ENCODE data around the gene TCP11L2.
"Not testable (repeated sequence)": the region's sequence is repeated elsewhere in the genome, so short reads cannot be mapped to it uniquely, and the experiment has no call there.

Gene TCP11L2

GRCh38 chr12:106308121-106308520 lies 5.6 kb downstream of the TCP11L2 start:
- no peak for DNase-seq

GRCh38 chr12:106308611-106309010 lies 6.1 kb downstream of the TCP11L2 start:
- no peak for DNase-seq

DNA sequence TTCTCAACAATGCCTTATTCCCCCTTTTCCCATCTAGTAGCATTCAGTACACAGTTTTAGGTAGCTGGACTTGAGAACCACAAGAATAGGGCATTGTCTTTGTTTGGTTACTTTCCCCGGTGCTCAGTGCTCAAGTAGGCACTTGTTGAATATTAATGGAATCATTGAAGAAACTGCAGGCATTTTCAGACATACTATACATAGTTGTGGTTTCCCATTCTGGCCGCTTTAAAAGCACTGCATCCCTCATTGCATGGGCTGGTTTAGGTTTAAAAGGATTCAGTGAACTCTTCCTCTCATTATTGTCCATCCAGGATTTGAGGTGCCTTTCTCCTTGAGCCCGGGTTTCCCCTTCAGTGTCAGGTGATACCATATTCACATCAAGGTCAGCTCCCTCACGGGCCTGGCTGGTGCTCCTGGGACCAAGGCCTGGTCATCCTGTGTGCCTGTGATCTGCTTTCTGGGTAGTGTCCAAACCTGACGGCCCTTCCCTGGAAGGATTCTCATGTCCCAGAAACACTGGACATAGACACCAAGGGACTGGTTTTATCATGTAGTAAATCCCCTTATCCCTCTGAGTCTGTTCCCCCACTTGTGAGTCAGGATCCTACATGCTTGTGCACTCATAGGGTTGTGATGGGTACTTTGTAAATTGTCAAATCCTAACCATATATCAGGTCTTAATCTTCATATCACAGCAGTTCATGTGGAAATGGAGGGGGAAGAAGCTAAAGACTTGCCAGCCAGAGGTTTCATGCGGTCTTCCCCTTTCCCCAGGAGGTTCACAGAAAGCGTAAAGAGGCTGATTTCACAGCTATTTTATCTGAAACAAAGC lies 7.4 kb downstream of the TCP11L2 start:
- no peak for DNase-seq

- no peak for DNase-seq
These were observed 8.2 kb downstream of the TCP11L2 start for GRCh38 chr12:106310687-106311086.

GRCh38 chr12:106311139-106311538 lies 8.6 kb downstream of the TCP11L2 start:
- no peak for DNase-seq

DNA sequence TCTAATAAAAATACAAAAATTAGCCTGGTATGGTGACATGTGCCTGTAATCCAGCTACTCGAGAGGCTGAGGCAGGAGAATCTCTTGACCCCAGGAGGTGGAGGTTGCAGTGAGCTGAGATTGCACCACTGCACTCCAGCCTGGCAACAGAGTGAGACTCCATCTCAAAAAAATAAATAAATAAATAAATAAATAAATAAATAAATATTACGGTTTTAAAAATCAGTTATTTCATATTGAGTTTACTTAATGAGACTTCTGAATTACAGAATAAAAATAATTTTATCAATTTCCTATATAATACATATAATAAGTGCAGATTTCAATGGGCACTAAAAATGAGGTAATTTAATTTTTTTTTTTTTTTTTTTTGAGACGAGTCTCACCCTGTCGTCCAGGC lies 10.9 kb downstream of the TCP11L2 start:
- DNase-seq = not testable (repeated sequence)

DNA sequence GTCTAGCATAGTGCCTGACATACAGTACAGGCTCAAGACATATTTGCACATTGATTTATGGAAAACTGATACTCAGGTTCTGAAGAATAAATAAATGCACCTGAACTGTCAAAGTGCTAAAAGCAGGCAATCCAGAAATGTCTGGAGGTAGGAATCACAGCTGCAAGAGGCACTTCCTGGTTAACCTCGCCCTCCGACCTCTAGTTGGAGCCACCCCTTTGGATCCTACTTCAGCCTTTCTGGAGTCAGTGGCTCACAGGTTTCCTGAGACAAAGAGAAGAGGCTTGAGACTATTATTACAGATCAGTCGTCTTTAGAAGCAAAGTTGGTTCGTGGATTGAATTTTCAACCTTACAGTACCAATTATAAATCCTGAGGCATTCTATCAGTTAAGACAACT lies 13.0 kb downstream of the TCP11L2 start:
- DNase-seq = no peak

GRCh38 chr12:106317406-106318082 lies 15.0 kb downstream of the TCP11L2 start:
- DNase-seq = no peak

GRCh38 chr12:106321139-106321850 lies 18.8 kb downstream of the TCP11L2 start:
- no peak for DNase-seq

GRCh38 chr12:106323537-106323936 lies 21.0 kb downstream of the TCP11L2 start:
- no peak for DNase-seq

- no peak for DNase-seq
These were observed 24.9 kb downstream of the TCP11L2 start for GRCh38 chr12:106327309-106327869.

DNA sequence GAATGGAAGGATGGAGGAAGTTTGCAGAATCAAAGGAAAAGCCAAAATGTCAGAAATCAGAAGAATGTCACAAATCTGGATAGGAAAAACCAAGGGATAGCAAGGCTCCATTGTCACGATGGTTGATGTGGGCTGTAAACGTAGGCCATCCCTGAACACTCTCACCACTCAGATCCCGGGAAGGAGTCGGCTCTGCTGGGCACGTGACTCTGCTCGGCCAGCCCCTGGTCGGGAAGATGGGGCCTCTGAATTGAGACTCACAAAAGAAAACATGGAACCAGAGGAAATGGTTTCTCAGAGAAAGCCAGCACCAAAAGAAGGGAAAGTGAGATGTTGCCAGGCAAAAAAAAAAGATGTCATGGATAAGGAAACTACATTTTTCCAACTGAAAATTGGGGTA lies 26.2 kb downstream of the TCP11L2 start:
- DNase-seq = no peak

DNA sequence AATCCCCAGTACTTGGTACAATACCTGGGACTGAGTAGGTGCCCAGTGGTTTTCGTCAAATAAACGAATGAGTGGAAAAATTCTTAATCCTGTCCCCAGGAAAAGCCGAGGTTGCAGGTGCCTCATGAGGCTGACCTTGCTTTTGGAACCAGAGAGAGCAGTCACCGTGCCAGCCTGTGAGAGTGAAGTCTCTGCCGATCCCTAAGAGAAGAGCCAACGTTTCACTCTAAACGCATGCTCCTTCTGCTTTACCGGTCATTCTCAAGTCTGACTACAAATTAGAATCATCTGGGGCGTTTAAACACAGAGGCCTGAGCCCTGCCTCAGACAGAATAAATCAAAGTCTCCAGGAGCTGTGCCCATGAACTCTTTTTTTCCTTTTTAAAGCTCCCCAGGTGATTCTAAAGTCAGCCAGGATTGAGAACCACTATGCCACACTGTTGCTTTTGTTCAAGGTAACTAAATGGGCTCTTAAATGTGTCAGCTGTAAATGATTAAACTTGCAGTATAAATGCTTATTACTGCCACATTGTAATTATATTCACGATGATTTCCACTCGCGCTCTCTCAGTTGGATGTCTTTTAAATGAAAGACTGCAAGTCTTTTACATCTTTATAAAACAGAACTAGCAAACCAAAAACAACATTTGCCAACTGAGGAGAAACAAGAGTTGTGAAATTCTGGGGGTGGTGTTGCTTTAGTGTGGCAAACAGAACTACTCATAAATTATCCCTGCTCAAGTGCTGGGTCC lies 26.9 kb downstream of the TCP11L2 start:
- no peak for DNase-seq

DNA sequence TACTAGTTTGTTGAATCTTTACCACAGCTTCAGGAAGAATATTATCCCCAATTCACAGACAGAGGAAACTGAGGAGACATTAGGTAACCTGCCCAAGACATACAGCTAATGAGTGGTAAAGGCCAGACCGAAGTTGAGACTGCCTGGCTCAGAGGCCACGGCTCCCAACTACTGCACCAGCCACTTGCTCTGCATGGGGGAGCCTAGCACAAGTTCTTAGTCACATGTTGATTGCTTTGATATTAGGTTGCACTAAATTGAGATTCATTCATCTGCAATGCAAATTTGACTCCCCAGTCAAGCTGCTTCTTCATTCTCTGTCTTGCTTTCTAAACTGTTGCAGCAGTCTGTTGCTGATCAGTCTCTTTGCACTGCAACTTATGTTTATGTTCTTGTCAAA lies 29.1 kb downstream of the TCP11L2 start:
- no peak for DNase-seq

DNA sequence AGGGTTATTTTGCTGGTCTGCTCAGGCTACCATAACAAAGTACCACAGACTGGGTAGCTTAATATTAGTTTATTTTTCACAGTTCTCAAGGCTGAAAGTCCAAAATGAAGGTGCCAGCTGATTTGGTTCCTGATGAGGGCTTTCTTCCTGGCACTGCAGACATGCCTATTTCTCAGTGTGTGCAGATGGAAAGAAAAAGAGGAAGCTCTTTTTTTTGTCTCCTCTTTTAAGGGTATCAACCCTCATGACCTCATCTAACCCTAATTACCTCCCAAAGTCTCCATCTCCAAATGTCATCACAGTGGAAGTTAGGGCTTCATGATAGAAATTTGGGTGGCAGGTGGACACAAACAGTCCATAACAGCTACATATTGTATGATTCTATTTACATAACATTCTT lies 30.0 kb downstream of the TCP11L2 start:
- no peak for DNase-seq

DNA sequence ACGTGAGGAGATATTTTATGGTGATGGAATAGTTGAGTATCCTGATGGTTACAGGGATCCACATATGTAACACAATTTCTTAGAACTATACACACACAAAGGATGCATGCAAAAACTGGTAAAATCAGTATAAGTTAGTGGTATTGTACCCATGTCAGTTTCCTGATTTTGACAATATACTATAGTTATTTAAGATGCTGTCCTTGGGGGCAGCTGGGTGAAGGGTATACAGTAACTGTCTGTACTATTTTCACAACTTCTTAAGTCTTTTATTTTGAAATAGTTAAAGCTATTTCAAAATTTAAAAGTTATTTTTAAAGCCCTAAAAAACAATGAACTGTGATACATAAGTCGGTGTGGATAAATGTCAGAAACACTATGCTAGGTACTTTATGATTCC lies 30.5 kb downstream of the TCP11L2 start:
- DNase-seq = no peak

- DNase-seq = no peak
These were observed 31.2 kb downstream of the TCP11L2 start for GRCh38 chr12:106333756-106334155.

GRCh38 chr12:106341086-106341877 lies 38.7 kb downstream of the TCP11L2 start:
- no peak for DNase-seq

DNA sequence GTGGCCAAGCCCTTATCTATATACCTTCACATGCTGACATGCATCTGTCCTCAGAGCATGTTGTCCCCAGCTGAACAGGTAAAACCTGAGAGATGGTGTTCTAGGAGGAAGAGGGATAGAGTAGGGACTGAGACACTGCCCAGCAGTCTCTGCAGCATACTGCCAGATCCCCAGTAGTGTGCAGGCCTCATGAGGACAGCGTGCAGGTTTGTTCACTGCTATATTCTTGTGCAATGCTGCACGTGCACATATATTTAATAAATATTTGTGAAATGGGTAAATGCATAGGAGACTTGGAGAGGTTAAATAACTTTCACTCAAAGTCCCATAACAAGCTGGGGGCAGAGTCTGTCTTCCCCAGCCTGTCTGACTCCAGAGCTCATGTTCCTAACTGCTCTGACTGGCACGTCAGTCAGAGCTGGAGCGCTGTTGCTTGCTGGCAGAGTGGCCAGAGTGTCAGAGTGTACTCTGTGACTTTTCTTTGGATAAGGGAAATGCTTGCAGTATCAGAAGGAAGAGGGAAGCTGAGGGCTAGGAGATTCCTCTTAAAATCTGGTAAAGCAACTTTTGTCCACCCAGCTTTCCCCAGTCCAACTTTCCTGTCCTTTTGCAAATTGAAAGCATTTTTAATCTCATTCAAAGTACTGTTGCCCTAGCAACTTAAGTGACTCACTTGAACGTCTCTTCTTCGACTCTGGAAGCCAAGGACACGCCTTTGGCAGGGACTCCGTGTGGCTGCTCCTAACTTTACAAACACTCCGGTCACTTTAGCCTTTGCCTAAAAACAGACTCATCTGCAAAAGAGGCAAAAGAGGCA lies 40.1 kb downstream of the TCP11L2 start:
- no peak for DNase-seq

- no peak for DNase-seq
These were observed 40.6 kb downstream of the TCP11L2 start for GRCh38 chr12:106343214-106343528.

- DNase-seq = no peak
These were observed 41.6 kb downstream of the TCP11L2 start for GRCh38 chr12:106344131-106344530.
